ENCODE measurements around the gene CIP2A.
A peak's percentile ranks its signal among the peaks of the same experiment; 100 is the strongest.
"Not testable (repeated sequence)": the region's sequence is repeated elsewhere in the genome, so short reads cannot be mapped to it uniquely, and the experiment has no call there.

The CIP2A gene

GRCh38 chr3:108589081-108589997, at the start of gene CIP2A, which contains the start of gene DZIP3:
CIP2A (minus strand) TSS chr3:108589438; CDS start chr3:108589375, 63 bp downstream.
DZIP3 (plus strand) TSS chr3:108589722; CDS start chr3:108605407, 15,685 bp downstream.
- DNase-seq, result peak; percentile 53

- no peak for DNase-seq
These were observed 40.7 kb upstream of the CIP2A start for GRCh38 chr3:108629974-108630373.

GRCh38 chr3:108623504-108623903, 34.3 kb upstream of the CIP2A start:
- DNase-seq, result no peak

GRCh38 chr3:108620250-108620649, 31.0 kb upstream of the CIP2A start:
- DNase-seq, result no peak

GRCh38 chr3:108616090-108616489, 26.9 kb upstream of the CIP2A start:
- DNase-seq, result not testable (repeated sequence)

- DNase-seq, result no peak
These were observed 21.4 kb upstream of the CIP2A start for GRCh38 chr3:108610651-108611050.

GRCh38 chr3:108608750-108609149, 19.5 kb upstream of the CIP2A start:
- no peak for DNase-seq

- no peak for DNase-seq
These were observed 16.3 kb upstream of the CIP2A start for GRCh38 chr3:108605491-108605890.

GRCh38 chr3:108605028-108605427, 15.8 kb upstream of the CIP2A start:
- no peak for DNase-seq

GRCh38 chr3:108603691-108604090, 14.5 kb upstream of the CIP2A start:
- DNase-seq, result no peak

GRCh38 chr3:108602935-108603294, 13.7 kb upstream of the CIP2A start:
- no peak for DNase-seq

- DNase-seq, result no peak
These were observed 13.2 kb upstream of the CIP2A start for GRCh38 chr3:108602249-108602934.

GRCh38 chr3:108599677-108600409, 10.6 kb upstream of the CIP2A start:
- DNase-seq, result no peak

- no peak for DNase-seq
These were observed 9.1 kb upstream of the CIP2A start for GRCh38 chr3:108598375-108598774.

- no peak for DNase-seq
These were observed 6.1 kb upstream of the CIP2A start for GRCh38 chr3:108595321-108595720.

- DNase-seq, result no peak
These were observed 1.2 kb upstream of the CIP2A start for GRCh38 chr3:108590460-108590859.

- DNase-seq, result no peak
These were observed 723 bp upstream of the CIP2A start for GRCh38 chr3:108589998-108590323.

GRCh38 chr3:108588601-108589000, 637 bp downstream of the CIP2A start:
- no peak for DNase-seq

- DNase-seq, result no peak
These were observed 11.2 kb downstream of the CIP2A start for GRCh38 chr3:108578064-108578463.

GRCh38 chr3:108569336-108569735, 19.9 kb downstream of the CIP2A start:
- no peak for DNase-seq

- DNase-seq, result no peak
These were observed 22.6 kb downstream of the CIP2A start for GRCh38 chr3:108566599-108566998.

- DNase-seq, result no peak
These were observed 23.7 kb downstream of the CIP2A start for GRCh38 chr3:108565506-108565905.

GRCh38 chr3:108564564-108564963, 24.7 kb downstream of the CIP2A start:
- no peak for DNase-seq

GRCh38 chr3:108562565-108562964, 26.7 kb downstream of the CIP2A start:
- DNase-seq, result no peak
